Smooth muscle cell (in vitro differentiated cells): ENCODE data around the gene BHLHE23. TPM values are rescaled to one million over a fixed set of nuclear protein-coding genes. Genes with fewer than 3 reads are reported as not detected.

Source experiments
- DNase-seq: peaks from one replicate; lab custom pipeline; 2025; ENCODE audit not compliant: unreplicated experiment; lab: John Stamatoyannopoulos, UW
- H2AFZ ChIP-seq: fragments of 200-600 bp; sonication (generic); 2 replicates; pipeline ENCODE4 v1.6.0; 2016; ENCODE audit warnings: antibody characterized with exemption, low read depth, mild to moderate bottlenecking
- H3F3A ChIP-seq: fragments of 200-600 bp; sonication (generic); 2 replicates; pipeline ENCODE4 v1.6.0; 2017; ENCODE audit warnings: antibody characterized with exemption, low read depth
- H3K27ac ChIP-seq: fragments of 200-600 bp; sonication (generic); 2 replicates; pipeline ENCODE4 v1.5.1; 2016; ENCODE audit warnings: low read depth, mild to moderate bottlenecking
- H3K27me3 ChIP-seq: fragments of 200-600 bp; sonication (generic); 2 replicates; pipeline ENCODE4 v1.6.1; 2016; ENCODE audit warnings: low read depth, mild to moderate bottlenecking
- H3K36me3 ChIP-seq: fragments of 200-600 bp; sonication (generic); 2 replicates; pipeline ENCODE4 v1.5.1; 2016; ENCODE audit warnings: low read depth
- H3K4me1 ChIP-seq: fragments of 200-600 bp; sonication (generic); 2 replicates; pipeline ENCODE4 v1.5.1; 2016; ENCODE audit warnings: low read depth
- H3K4me2 ChIP-seq: fragments of 200-600 bp; sonication (generic); 2 replicates; pipeline ENCODE4 v1.6.0; 2016; ENCODE audit warnings: mild to moderate bottlenecking
- H3K4me3 ChIP-seq: fragments of 200-600 bp; sonication (generic); 2 replicates; pipeline ENCODE4 v1.5.1; 2016; ENCODE audit warnings: mild to moderate bottlenecking
- H3K79me2 ChIP-seq: fragments of 200-600 bp; sonication (generic); 2 replicates; pipeline ENCODE4 v1.6.0; 2016; ENCODE audit warnings: low read depth, mild to moderate bottlenecking
- H3K9ac ChIP-seq: fragments of 200-600 bp; sonication (generic); 2 replicates; pipeline ENCODE4 v1.6.0; 2016; ENCODE audit warnings: low read depth
- H3K9me3 ChIP-seq: fragments of 200-600 bp; sonication (generic); replicated peaks from 2 replicates; pipeline ENCODE4 v1.5.1; 2016; ENCODE audit warnings: low read depth
- H4K20me1 ChIP-seq: fragments of 200-600 bp; sonication (generic); 2 replicates; pipeline ENCODE4 v1.6.0; 2016; ENCODE audit warnings: low read depth
- WGBS: methylation state at CpG from one replicate; pipeline ENCODE4 v1.1.7; 2016; ENCODE audit warnings: low lambda C conversion rate; 5-methylcytosine and 5-hydroxymethylcytosine counted together
- polyA plus RNA-seq: library from polyadenylated mRNA; unstranded; fragments of >200 nt; fragmentation: Nextera tagmentation; extraction: Ambion mirVana; gene quantifications from 2 replicates; pipeline ENCODE4 v1.2.1, GENCODE V29; 2016
- total RNA-seq: library from RNA; depleted of rRNA; stranded (reverse); fragments of >200 nt; gene quantifications from 2 replicates; pipeline ENCODE4 v1.2.3, GENCODE V29; 2014
- TF ChIP-seq, protein P1 (sequence below): fragments of 200-600 bp; sonication (generic); IDR thresholded peaks from 2 replicates; pipeline ENCODE4 v1.5.1; 2017; ENCODE audit warnings: borderline replicate concordance, mild to moderate bottlenecking, antibody characterized with exemption; ENCODE audit not compliant: insufficient read depth, poor library complexity, severe bottlenecking

Gene BHLHE23
- total and polyA plus RNA-seq, 2 experiments from 2014 or later = not detected

DNA sequence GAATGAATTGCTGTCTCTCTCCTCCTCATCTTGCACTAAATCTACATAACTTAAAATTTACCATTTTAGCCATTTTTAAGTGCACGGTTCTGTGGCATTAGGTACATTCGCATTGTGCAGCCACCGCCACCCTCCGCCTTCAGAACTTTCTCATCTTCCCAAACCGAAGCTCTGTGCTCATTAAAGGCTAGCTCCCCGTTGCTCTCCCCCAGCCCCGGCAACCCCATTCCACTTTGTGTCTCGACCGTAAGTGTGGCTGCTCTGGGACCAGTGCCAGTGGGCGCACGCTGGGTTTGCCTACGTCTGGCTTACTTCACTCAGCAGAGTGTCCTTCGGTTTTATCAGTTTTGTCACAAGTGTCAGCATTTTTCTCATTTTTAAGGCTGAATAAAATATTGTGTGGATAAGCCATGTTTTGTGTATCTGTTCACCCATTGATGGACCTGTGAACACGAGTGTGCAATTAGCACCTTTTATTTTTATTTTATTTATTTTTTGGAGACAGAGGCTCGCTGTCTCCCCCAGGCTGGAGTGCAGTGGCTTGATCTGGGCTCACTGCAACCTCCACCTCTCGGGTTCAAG lies 37.5 kb downstream of the BHLHE23 start:
- Histone ChIP-seq H3K4me3 (no peak overlapping the region), H3K79me2 (no peaks in the 10 kb centered on the region), H4K20me1 (peaks cover 34% of the 10 kb centered on the region), H3K9me3 (no peaks in the 10 kb centered on the region), H3K27ac (no peak overlapping the region), H3K27me3 (peaks cover 19% of the 10 kb centered on the region), H2AFZ (no peak overlapping the region), H3K4me2 (no peak overlapping the region), H3K9ac (no peak overlapping the region), H3F3A (no peaks in the 10 kb centered on the region), H3K4me1 (peaks cover 5% of the 10 kb centered on the region), H3K36me3 (no peaks in the 10 kb centered on the region)
- WGBS = 66% methylated on average over 16 of the region's 16 CpGs
- DNase-seq = no peak
- TF ChIP-seq, protein P1, sequence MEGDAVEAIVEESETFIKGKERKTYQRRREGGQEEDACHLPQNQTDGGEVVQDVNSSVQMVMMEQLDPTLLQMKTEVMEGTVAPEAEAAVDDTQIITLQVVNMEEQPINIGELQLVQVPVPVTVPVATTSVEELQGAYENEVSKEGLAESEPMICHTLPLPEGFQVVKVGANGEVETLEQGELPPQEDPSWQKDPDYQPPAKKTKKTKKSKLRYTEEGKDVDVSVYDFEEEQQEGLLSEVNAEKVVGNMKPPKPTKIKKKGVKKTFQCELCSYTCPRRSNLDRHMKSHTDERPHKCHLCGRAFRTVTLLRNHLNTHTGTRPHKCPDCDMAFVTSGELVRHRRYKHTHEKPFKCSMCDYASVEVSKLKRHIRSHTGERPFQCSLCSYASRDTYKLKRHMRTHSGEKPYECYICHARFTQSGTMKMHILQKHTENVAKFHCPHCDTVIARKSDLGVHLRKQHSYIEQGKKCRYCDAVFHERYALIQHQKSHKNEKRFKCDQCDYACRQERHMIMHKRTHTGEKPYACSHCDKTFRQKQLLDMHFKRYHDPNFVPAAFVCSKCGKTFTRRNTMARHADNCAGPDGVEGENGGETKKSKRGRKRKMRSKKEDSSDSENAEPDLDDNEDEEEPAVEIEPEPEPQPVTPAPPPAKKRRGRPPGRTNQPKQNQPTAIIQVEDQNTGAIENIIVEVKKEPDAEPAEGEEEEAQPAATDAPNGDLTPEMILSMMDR = no peak

DNA sequence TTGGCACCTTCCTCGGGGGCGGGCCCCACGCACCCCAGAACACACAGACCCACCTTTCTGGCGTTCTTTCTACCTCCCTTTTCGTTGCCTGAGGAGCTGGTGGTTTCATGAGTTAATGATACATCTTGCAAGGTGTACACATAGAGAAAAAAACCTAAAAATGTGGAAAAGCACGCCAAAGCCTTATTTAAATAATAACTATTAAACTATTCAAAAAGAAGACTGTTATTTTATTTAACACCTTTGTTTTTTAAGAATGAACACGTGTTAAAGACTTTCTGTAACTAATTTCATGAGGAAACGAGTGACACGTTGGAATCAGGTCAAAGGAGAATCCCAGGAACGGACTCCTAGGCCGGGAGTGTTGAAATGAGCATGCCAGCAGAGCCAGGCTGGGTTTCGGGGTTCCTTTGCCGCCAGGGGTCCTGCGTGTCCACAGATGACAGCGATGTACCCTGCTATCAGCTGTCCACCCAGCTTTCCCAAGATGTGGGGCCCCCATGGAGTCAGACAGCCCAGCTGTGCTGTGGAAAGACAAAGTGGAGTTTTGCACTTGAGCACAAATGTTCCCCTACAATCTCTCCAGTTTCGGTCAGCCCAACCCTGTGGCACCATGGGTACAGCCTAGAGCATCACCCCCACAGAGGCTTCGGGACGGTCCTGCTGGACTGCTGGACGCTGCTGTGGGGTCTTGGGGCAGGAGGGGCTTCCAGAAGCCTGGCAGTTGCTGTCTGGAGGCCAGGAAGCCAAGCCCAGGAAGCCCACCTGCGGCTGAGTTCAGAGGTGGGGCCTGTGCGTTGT lies 38.2 kb downstream of the BHLHE23 start:
- H3K4me1 ChIP-seq = peaks cover 5% of the 10 kb centered on the region
- H3K9ac ChIP-seq = no peak overlapping the region
- no peaks in the 10 kb centered on the region for H3K9me3 ChIP-seq
- peaks cover 41% of the 10 kb centered on the region for H4K20me1 ChIP-seq
- H3K4me3 ChIP-seq = no peak overlapping the region
- TF ChIP-seq, protein P1 = no peak
- no peak overlapping the region for H3K27ac ChIP-seq
- H3K79me2 ChIP-seq = no peaks in the 10 kb centered on the region
- WGBS = 83% methylated on average over 21 of the region's 21 CpGs
- H3K4me2 ChIP-seq = no peak overlapping the region
- DNase-seq = no peak
- no peaks in the 10 kb centered on the region for H3F3A ChIP-seq
- no peaks in the 10 kb centered on the region for H3K36me3 ChIP-seq
- H3K27me3 ChIP-seq = peaks cover 12% of the 10 kb centered on the region
- H2AFZ ChIP-seq = no peak overlapping the region

DNA sequence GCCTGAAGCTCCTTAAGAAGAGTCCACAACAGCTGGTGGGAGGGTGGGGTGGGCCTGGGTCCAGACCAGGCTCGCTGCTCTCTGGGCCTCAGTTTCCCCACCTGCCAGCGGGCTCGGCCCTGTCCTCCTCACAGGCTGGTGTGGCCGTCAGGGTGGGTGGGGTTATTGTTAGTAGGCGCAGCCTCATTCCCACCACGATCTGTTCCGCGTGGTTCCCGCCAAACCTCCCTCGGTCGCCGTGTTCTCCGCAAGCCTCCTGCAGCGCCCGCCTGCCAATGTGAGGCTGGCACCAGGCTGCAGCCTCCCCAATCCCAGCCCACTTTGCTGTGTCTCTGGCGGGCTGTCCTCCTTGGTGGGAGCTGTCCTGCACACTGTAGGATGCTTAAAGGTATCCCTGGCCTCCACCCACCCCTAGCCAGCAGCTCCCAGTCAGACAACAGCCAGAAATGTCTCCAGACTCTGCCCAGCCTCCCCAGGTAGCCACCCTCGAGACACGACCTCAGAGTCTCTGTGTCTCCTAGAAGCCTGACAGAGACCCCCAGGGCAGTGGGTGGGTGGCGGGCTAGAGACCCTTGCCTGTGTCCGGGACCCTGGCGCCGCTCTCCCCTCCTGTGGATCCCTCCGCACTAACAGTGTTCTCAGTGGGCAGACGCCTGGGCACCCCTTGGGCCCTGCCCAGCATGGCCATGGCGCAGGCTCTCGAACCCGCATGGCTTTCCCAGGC lies 39.0 kb downstream of the BHLHE23 start:
- WGBS = 96% methylated on average over 21 of the region's 27 CpGs
- Histone ChIP-seq H4K20me1 (peaks cover 49% of the 10 kb centered on the region), H3K36me3 (no peaks in the 10 kb centered on the region), H3K27me3 (peaks cover 4% of the 10 kb centered on the region), H2AFZ (no peak overlapping the region), H3K27ac (no peak overlapping the region), H3F3A (no peaks in the 10 kb centered on the region), H3K9me3 (no peaks in the 10 kb centered on the region), H3K4me3 (no peak overlapping the region), H3K9ac (no peak overlapping the region), H3K79me2 (no peaks in the 10 kb centered on the region), H3K4me2 (no peak overlapping the region), H3K4me1 (peaks cover 3% of the 10 kb centered on the region)
- TF ChIP-seq, protein P1 = no peak
- DNase-seq = no peak
